SU-DHL-6 (cell line): ENCODE data around the gene ATP13A2.

Experiments used
- H2AFZ ChIP-seq: fragments of 200-600 bp; sonication (generic); 2 replicates; pipeline ENCODE4 v1.6.1; 2014; ENCODE audit warnings: low read depth, mild to moderate bottlenecking, moderate library complexity, mixed read lengths, antibody characterized with exemption, low read length; ENCODE audit not compliant: severe bottlenecking
- H3F3A ChIP-seq: fragments of 200-600 bp; shearing (Covaris generic); 2 replicates; pipeline ENCODE4 v1.6.0; 2016; ENCODE audit warnings: antibody characterized with exemption, mild to moderate bottlenecking; ENCODE audit not compliant: insufficient read depth
- H3K27ac ChIP-seq: fragments of 200-600 bp; sonication (generic); 2 replicates; pipeline ENCODE4 v1.5.1; 2016; ENCODE audit warnings: low read depth, mild to moderate bottlenecking, low read length, moderate library complexity, mixed read lengths
- H3K27me3 ChIP-seq: fragments of 200-600 bp; sonication (generic), shearing (Covaris generic); 2 replicates; pipeline ENCODE4 v1.6.0; 2014; ENCODE audit warnings: mild to moderate bottlenecking, low read length
- H3K36me3 ChIP-seq: fragments of 200-600 bp; sonication (generic); 2 replicates; pipeline ENCODE4 v1.6.1; 2014; ENCODE audit warnings: mild to moderate bottlenecking, low read length, mixed read lengths
- H3K4me2 ChIP-seq: fragments of 300-600, 200-600 bp; shearing (Covaris generic), sonication (generic); 2 replicates; pipeline ENCODE4 v1.6.0; 2014; ENCODE audit warnings: low read length, low read depth, mild to moderate bottlenecking; ENCODE audit not compliant: poor library complexity, severe bottlenecking
- H3K4me3 ChIP-seq: fragments of 200-600 bp; sonication (generic); 2 replicates; pipeline ENCODE4 v1.5.1; 2014; ENCODE audit warnings: antibody characterized with exemption, low read length, mild to moderate bottlenecking, mixed read lengths; ENCODE audit not compliant: insufficient read depth, poor library complexity, severe bottlenecking
- H3K79me2 ChIP-seq: fragments of 200-600 bp; sonication (generic); 2 replicates; pipeline ENCODE4 v1.6.1; 2014; ENCODE audit warnings: mild to moderate bottlenecking, low read length, moderate library complexity; ENCODE audit not compliant: insufficient read depth
- H3K9ac ChIP-seq: fragments of 200-600 bp; sonication (generic); 2 replicates; pipeline ENCODE4 v1.7.0; 2014; ENCODE audit warnings: mild to moderate bottlenecking, low read length
- H3K9me2 ChIP-seq: fragments of 200-600 bp; sonication (generic); replicated peaks from 2 replicates; pipeline ENCODE4 v1.6.1; 2014; ENCODE audit warnings: low read length; ENCODE audit not compliant: insufficient read depth
- H3K9me3 ChIP-seq: fragments of 200-600 bp; sonication (generic); 2 replicates; pipeline ENCODE4 v1.6.1; 2014; ENCODE audit warnings: low read length, mixed read lengths; ENCODE audit not compliant: insufficient read depth
- H4K20me1 ChIP-seq: fragments of 200-600 bp; sonication (generic); 2 replicates; pipeline ENCODE4 v1.6.1; 2014; ENCODE audit warnings: low read depth, mild to moderate bottlenecking, antibody characterized with exemption, low read length, moderate library complexity, mixed read lengths
- CTCF ChIP-seq: fragments of 200-600 bp; sonication (generic); IDR thresholded peaks from one replicate; pipeline ENCODE4 v1.5.1; 2017; ENCODE audit warnings: antibody characterized with exemption, mild to moderate bottlenecking, low read length, moderate library complexity; ENCODE audit not compliant: insufficient read depth, poor library complexity, severe bottlenecking
- EZH2phosphoT487 ChIP-seq: fragments of 200-600 bp; sonication (generic), shearing (Covaris generic); conservative IDR thresholded peaks from 2 replicates; pipeline ENCODE4 v1.6.1; 2018; ENCODE audit warnings: mild to moderate bottlenecking, antibody characterized with exemption, low read length, moderate library complexity, mixed read lengths

The ATP13A2 gene

GRCh38 chr1:17059391-17060305, 47.9 kb upstream of the ATP13A2 start:
- Histone ChIP-seq H3K4me2 (no peak overlapping the region), H3K9me2 (no peaks in the 10 kb centered on the region), H3F3A (no peaks in the 10 kb centered on the region), H3K4me3 (no peak overlapping the region), H3K36me3 (no peaks in the 10 kb centered on the region), H2AFZ (no peak overlapping the region), H4K20me1 (no peaks in the 10 kb centered on the region), H3K9ac (0 out of 2 replicates have a peak overlapping the region, but pooled peaks have one; percentile 13), H3K79me2 (no peaks in the 10 kb centered on the region), H3K9me3 (no peaks in the 10 kb centered on the region), H3K27ac (no peak overlapping the region), H3K27me3 (0 out of 2 replicates have a peak, but pooled peaks cover 3% of the 10 kb centered on the region)
- peak; percentile 47 for TF ChIP-seq CTCF
- TF ChIP-seq EZH2phosphoT487: no peak

GRCh38 chr1:17056551-17056950, 44.8 kb upstream of the ATP13A2 start:
- H3K36me3 ChIP-seq: no peaks in the 10 kb centered on the region
- H3K9me3 ChIP-seq: no peaks in the 10 kb centered on the region
- peaks cover 19% of the 10 kb centered on the region for H3K79me2 ChIP-seq
- H3K9me2 ChIP-seq: no peaks in the 10 kb centered on the region
- no peak overlapping the region for H3K4me2 ChIP-seq
- no peak overlapping the region for H3K27ac ChIP-seq
- no peaks in the 10 kb centered on the region for H4K20me1 ChIP-seq
- H2AFZ ChIP-seq: no peak overlapping the region
- H3K9ac ChIP-seq: no peak overlapping the region
- 0 out of 2 replicates have a peak, but pooled peaks cover 3% of the 10 kb centered on the region for H3K27me3 ChIP-seq
- TF ChIP-seq CTCF (no peak), EZH2phosphoT487 (no peak)
- no peaks in the 10 kb centered on the region for H3F3A ChIP-seq
- no peak overlapping the region for H3K4me3 ChIP-seq

DNA sequence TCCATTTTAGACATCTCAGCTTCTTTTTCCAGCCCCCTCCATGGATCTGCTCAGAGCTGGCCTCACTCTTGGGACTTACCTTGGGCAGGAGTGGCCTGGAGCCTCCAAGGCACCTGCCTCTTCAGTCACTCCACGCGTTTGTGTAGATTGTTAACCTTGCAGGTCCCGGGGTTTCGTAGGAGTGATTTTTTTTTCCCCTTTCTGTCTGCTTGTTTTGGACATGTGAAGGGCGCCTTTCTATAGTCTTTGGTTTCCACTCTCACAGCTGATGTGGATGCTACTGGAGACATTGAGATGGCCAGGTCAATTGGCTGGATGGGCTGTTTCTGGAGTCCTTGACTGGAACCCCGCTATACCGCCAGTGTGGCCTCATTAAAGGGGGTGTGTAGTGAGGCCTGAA, 44.1 kb upstream of the ATP13A2 start:
- Histone ChIP-seq H3F3A (no peaks in the 10 kb centered on the region), H3K9ac (no peak overlapping the region), H3K4me2 (no peak overlapping the region), H3K79me2 (peaks cover 26% of the 10 kb centered on the region), H4K20me1 (no peaks in the 10 kb centered on the region), H3K9me2 (no peaks in the 10 kb centered on the region), H3K27ac (no peak overlapping the region), H2AFZ (no peak overlapping the region), H3K27me3 (0 out of 2 replicates have a peak, but pooled peaks cover 3% of the 10 kb centered on the region), H3K36me3 (no peaks in the 10 kb centered on the region), H3K9me3 (no peaks in the 10 kb centered on the region), H3K4me3 (no peak overlapping the region)
- no peak for TF ChIP-seq EZH2phosphoT487
- TF ChIP-seq CTCF: no peak
